OCI-LY3 (cell line): ENCODE results near the gene GINS1.

Experiments
- H2AFZ ChIP-seq: fragments of 200-600, 300-600 bp; shearing (Covaris generic); 2 replicates; pipeline ENCODE4 v1.6.0; 2014; ENCODE audit warnings: antibody characterized with exemption, low read depth, low read length
- H3K27ac ChIP-seq: fragments of 200-600, 300-600 bp; sonication (generic); 2 replicates; pipeline ENCODE4 v1.5.1; 2014; ENCODE audit warnings: mild to moderate bottlenecking, low read length, moderate library complexity, mixed read lengths
- H3K27me3 ChIP-seq: fragments of 200-600, 300-600 bp; sonication (generic); 2 replicates; pipeline ENCODE4 v1.6.1; 2014; ENCODE audit warnings: low read depth, low read length, mixed read lengths
- H3K36me3 ChIP-seq: fragments of 200-600, 300-600 bp; sonication (generic); replicated peaks from 2 replicates; pipeline ENCODE3; 2014; ENCODE audit warnings: low read depth, low read length, mixed read lengths
- H3K4me1 ChIP-seq: fragments of 300-600, 200-600 bp; sonication (generic); 2 replicates; pipeline ENCODE4 v1.6.1; 2014; ENCODE audit warnings: low read length, mixed read lengths
- H3K4me2 ChIP-seq: fragments of 200-600, 300-600 bp; sonication (generic); 2 replicates; pipeline ENCODE4 v1.6.1; 2014; ENCODE audit warnings: low read length, mixed read lengths
- H3K4me3 ChIP-seq: fragments of 300-600, 200-600 bp; sonication (generic); 2 replicates; pipeline ENCODE4 v1.5.1; 2014; ENCODE audit warnings: antibody characterized with exemption, mild to moderate bottlenecking, low read length, moderate library complexity
- H3K79me2 ChIP-seq: fragments of 300-600, 200-600 bp; shearing (Covaris generic); 2 replicates; pipeline ENCODE4 v1.6.1; 2014; ENCODE audit warnings: mild to moderate bottlenecking, low read length, mixed read lengths
- H3K9ac ChIP-seq: fragments of 300-600, 200-600 bp; shearing (Covaris generic); 2 replicates; pipeline ENCODE4 v1.6.0; 2014; ENCODE audit warnings: mild to moderate bottlenecking, low read length, moderate library complexity
- H3K9me3 ChIP-seq: fragments of 200-600, 300-600 bp; shearing (Covaris generic); 2 replicates; pipeline ENCODE4 v1.6.1; 2014; ENCODE audit warnings: low read length, mixed read lengths; ENCODE audit not compliant: insufficient read depth
- H4K20me1 ChIP-seq: fragments of 200-600, 300-600 bp; sonication (generic); 2 replicates; pipeline ENCODE4 v1.6.1; 2016; ENCODE audit warnings: low read length, mixed read lengths; ENCODE audit not compliant: insufficient read depth
- CTCF ChIP-seq: fragments of 200-600, 300-600 bp; sonication (generic); IDR thresholded peaks from 2 replicates; pipeline ENCODE4 v1.5.1; 2014; ENCODE audit warnings: antibody characterized with exemption, low read length, low read depth
- EZH2phosphoT487 ChIP-seq: fragments of 200-600 bp; shearing (Covaris generic); IDR thresholded peaks from 2 replicates; pipeline ENCODE4 v1.6.1; 2018; ENCODE audit warnings: antibody characterized with exemption, mixed run types, low read depth

GINS1 gene

GRCh38 chr20:25477014-25477882 is 69.8 kb downstream of the GINS1 start:
- H3K4me2 ChIP-seq = no peak overlapping the region
- H3K4me3 ChIP-seq = no peak overlapping the region
- H3K79me2 ChIP-seq = no peaks in the 10 kb centered on the region
- no peak overlapping the region for H3K27ac ChIP-seq
- H3K9ac ChIP-seq = no peak overlapping the region
- TF ChIP-seq CTCF (no peak), EZH2phosphoT487 (no peak)
- H3K27me3 ChIP-seq = no peaks in the 10 kb centered on the region; the same call in 1 of the 2 replicates
- no peaks in the 10 kb centered on the region for H3K9me3 ChIP-seq
- peaks cover 6% of the 10 kb centered on the region; the same call in 1 of the 2 replicates for H3K4me1 ChIP-seq
- H4K20me1 ChIP-seq = no peaks in the 10 kb centered on the region
- H2AFZ ChIP-seq = no peak overlapping the region
- H3K36me3 ChIP-seq = no peaks in the 10 kb centered on the region

- Histone ChIP-seq H3K9me3 (no peaks in the 10 kb centered on the region), H3K4me3 (no peak overlapping the region), H3K36me3 (no peaks in the 10 kb centered on the region), H3K4me1 (peaks cover 6% of the 10 kb centered on the region; the same call in 1 of the 2 replicates), H3K79me2 (no peaks in the 10 kb centered on the region), H3K4me2 (no peak overlapping the region), H2AFZ (no peak overlapping the region), H3K27ac (no peak overlapping the region), H4K20me1 (no peaks in the 10 kb centered on the region), H3K9ac (no peak overlapping the region), H3K27me3 (no peaks in the 10 kb centered on the region; the same call in 1 of the 2 replicates)
- TF ChIP-seq CTCF (no peak), EZH2phosphoT487 (no peak)
Observed at GRCh38 chr20:25478889-25479568, 71.6 kb downstream of the GINS1 start.

GRCh38 chr20:25479638-25480037 is 72.2 kb downstream of the GINS1 start:
- H3K79me2 ChIP-seq = no peaks in the 10 kb centered on the region
- peaks cover 6% of the 10 kb centered on the region; the same call in 1 of the 2 replicates for H3K4me1 ChIP-seq
- TF ChIP-seq EZH2phosphoT487 (no peak), CTCF (no peak)
- no peaks in the 10 kb centered on the region for H3K36me3 ChIP-seq
- no peak overlapping the region for H3K4me2 ChIP-seq
- no peak overlapping the region for H2AFZ ChIP-seq
- no peaks in the 10 kb centered on the region for H3K9me3 ChIP-seq
- H3K4me3 ChIP-seq = no peak overlapping the region
- H4K20me1 ChIP-seq = no peaks in the 10 kb centered on the region
- H3K27ac ChIP-seq = no peak overlapping the region
- no peak overlapping the region for H3K9ac ChIP-seq
- H3K27me3 ChIP-seq = peaks cover 2% of the 10 kb centered on the region; the same call in 1 of the 2 replicates

GRCh38 chr20:25480156-25480555 is 72.7 kb downstream of the GINS1 start:
- no peaks in the 10 kb centered on the region for H3K9me3 ChIP-seq
- no peak for TF ChIP-seq EZH2phosphoT487
- TF ChIP-seq CTCF = no peak
- H3K9ac ChIP-seq = no peak overlapping the region
- no peaks in the 10 kb centered on the region for H3K36me3 ChIP-seq
- peaks cover 7% of the 10 kb centered on the region for H3K27me3 ChIP-seq
- H3K4me3 ChIP-seq = no peak overlapping the region
- peaks cover 8% of the 10 kb centered on the region; the same call in 1 of the 2 replicates for H3K4me1 ChIP-seq
- no peaks in the 10 kb centered on the region for H3K79me2 ChIP-seq
- H3K4me2 ChIP-seq = no peak overlapping the region
- no peak overlapping the region for H2AFZ ChIP-seq
- H3K27ac ChIP-seq = no peak overlapping the region
- H4K20me1 ChIP-seq = no peaks in the 10 kb centered on the region
